Ishikawa (cell line): Measurements from ENCODE around the gene MAPK8IP2.

Source experiments
- CEBPB ChIP-seq: IDR thresholded peaks from 2 replicates; pipeline ENCODE4 v1.6.1; 2012
- CREB1 ChIP-seq: IDR thresholded peaks from 2 replicates; pipeline ENCODE4 v1.6.1; 2012; ENCODE audit warnings: low read depth
- EGR1 ChIP-seq: IDR thresholded peaks from 2 replicates; pipeline ENCODE4 v1.6.1; 2012
- EP300 ChIP-seq: IDR thresholded peaks from 2 replicates; pipeline ENCODE4 v1.6.1; 2012; ENCODE audit warnings: borderline replicate concordance
- FOXM1 ChIP-seq: IDR thresholded peaks from 2 replicates; pipeline ENCODE4 v1.6.1; 2012; ENCODE audit warnings: low read depth, borderline replicate concordance
- MAX ChIP-seq: IDR thresholded peaks from 2 replicates; pipeline ENCODE4 v1.6.1; 2012
- NFIC ChIP-seq: IDR thresholded peaks from 2 replicates; pipeline ENCODE4 v1.6.1; 2012
- RAD21 ChIP-seq: IDR thresholded peaks from 2 replicates; pipeline ENCODE4 v1.6.1; 2012; ENCODE audit warnings: low read depth
- REST ChIP-seq: IDR thresholded peaks from 2 replicates; pipeline ENCODE4 v1.6.1; 2012; ENCODE audit warnings: low read depth, mild to moderate bottlenecking
- TAF1 ChIP-seq: IDR thresholded peaks from 2 replicates; pipeline ENCODE4 v1.6.1; 2012; ENCODE audit warnings: low read depth, mild to moderate bottlenecking
- TCF12 ChIP-seq: IDR thresholded peaks from 2 replicates; pipeline ENCODE4 v1.6.1; 2012; ENCODE audit warnings: low read depth
- TEAD4 ChIP-seq: IDR thresholded peaks from 2 replicates; pipeline ENCODE4 v1.6.1; 2012
- USF1 ChIP-seq: IDR thresholded peaks from 2 replicates; pipeline ENCODE4 v1.6.1; 2012
- YY1 ChIP-seq: IDR thresholded peaks from 2 replicates; pipeline ENCODE4 v1.6.1; 2012; ENCODE audit warnings: low read depth
- ZBTB7A ChIP-seq: IDR thresholded peaks from 2 replicates; pipeline ENCODE4 v1.6.1; 2012; ENCODE audit warnings: low read depth

MAPK8IP2 gene

GRCh38 chr22:50624347-50625130 lies 23.9 kb downstream of the MAPK8IP2 start:
- TF ChIP-seq NFIC (no peak), CREB1 (no peak), TAF1 (no peak), EGR1 (no peak), USF1 (no peak)

GRCh38 chr22:50625131-50625567 lies 24.6 kb downstream of the MAPK8IP2 start:
- TF ChIP-seq FOXM1 = no peak

GRCh38 chr22:50625568-50626313 lies 25.1 kb downstream of the MAPK8IP2 start:
- TF ChIP-seq CREB1 (no peak), RAD21 (peak; percentile 29)

- TF ChIP-seq TAF1 = no peak
Observed at GRCh38 chr22:50626314-50626849, 25.8 kb downstream of the MAPK8IP2 start.

- no peak for TF ChIP-seq MAX
- peak; percentile 20; the same call in 1 of the 2 replicates for TF ChIP-seq ZBTB7A
Observed at GRCh38 chr22:50626850-50627641, 26.5 kb downstream of the MAPK8IP2 start.

- no peak for TF ChIP-seq NFIC
- TF ChIP-seq EP300 = no peak
- TF ChIP-seq MAX = peak; percentile 83
- no peak for TF ChIP-seq CEBPB
- TF ChIP-seq FOXM1 = no peak
- peak; percentile 19 for TF ChIP-seq ZBTB7A
- TF ChIP-seq TCF12 = peak; percentile 28; the same call in 1 of the 2 replicates
- peak; percentile 83 for TF ChIP-seq TAF1
- TF ChIP-seq USF1 = no peak
- 0 out of 2 replicates have a peak, but pooled peaks have one; percentile 9 for TF ChIP-seq REST
- TF ChIP-seq YY1 = 0 out of 2 replicates have a peak, but pooled peaks have one; percentile 14
- TF ChIP-seq EGR1 = peak; percentile 25; the same call in 1 of the 2 replicates
- no peak for TF ChIP-seq TEAD4
- no peak for TF ChIP-seq CREB1
- peak; percentile 25; the same call in 1 of the 2 replicates for TF ChIP-seq RAD21
Observed at GRCh38 chr22:50627642-50628542, 27.3 kb downstream of the MAPK8IP2 start, which contains the start of gene ARSA. Gene ARSA, minus strand, starts transcription at chr22:50628152. Its CDS starts 373 bp downstream, at chr22:50627779.

GRCh38 chr22:50628543-50629134 lies 28.0 kb downstream of the MAPK8IP2 start:
- TF ChIP-seq YY1 (no peak), RAD21 (no peak), EGR1 (no peak), MAX (no peak), USF1 (no peak)
